Epithelial cell of prostate (primary cell): ENCODE results near the gene STAM2.

Experiments used
- DNase-seq: peaks from one replicate; pipeline ENCODE4 v3.0.0-alpha.2; 2011; ENCODE audit warnings: low read depth, low spot score
- H3K27ac ChIP-seq: fragments of 450-650 bp; 2 replicates; pipeline ENCODE4 v1.5.1; 2017; ENCODE audit warnings: mild to moderate bottlenecking

Gene STAM2

GRCh38 chr2:152078662-152079061 lies 96.9 kb downstream of the STAM2 start:
- no peak for DNase-seq
- H3K27ac ChIP-seq = no peak overlapping the region

- no peak for DNase-seq
- H3K27ac ChIP-seq = no peak overlapping the region
Measured at GRCh38 chr2:152078023-152078422, 97.5 kb downstream of the STAM2 start.

GRCh38 chr2:152075461-152076050 lies 100.0 kb downstream of the STAM2 start:
- DNase-seq = no peak
- H3K27ac ChIP-seq = no peak overlapping the region

- H3K27ac ChIP-seq = no peak overlapping the region
- no peak for DNase-seq
Measured at GRCh38 chr2:152072011-152072410, 103.6 kb downstream of the STAM2 start.

- no peak overlapping the region for H3K27ac ChIP-seq
- DNase-seq = no peak
Measured at GRCh38 chr2:152071518-152071917, 104.0 kb downstream of the STAM2 start.

- no peak overlapping the region for H3K27ac ChIP-seq
- no peak for DNase-seq
Measured at GRCh38 chr2:152071092-152071491, 104.5 kb downstream of the STAM2 start.

- DNase-seq = no peak
- no peak overlapping the region for H3K27ac ChIP-seq
Measured at GRCh38 chr2:152068226-152068625, 107.3 kb downstream of the STAM2 start.

- H3K27ac ChIP-seq = no peak overlapping the region
- DNase-seq = no peak
Measured at GRCh38 chr2:152067823-152068222, 107.7 kb downstream of the STAM2 start.
